ENCODE data around the gene USH1C. TPM values are rescaled to one million over a fixed set of nuclear protein-coding genes. Genes with fewer than 3 reads are reported as not detected.

The USH1C gene
- total RNA-seq (2021) = 1.0 and 1.5 TPM in 2 replicates
- long read RNA-seq, partial matches to known transcripts = 1 of 7 reads
- long read RNA-seq, other reads (novel, unspliced or antisense) = 4 of 7 reads

- no peaks in the 10 kb centered on the region for H3K27me3 ChIP-seq (ENCODE audit: insufficient read depth, low read length)
- H2BK5ac ChIP-seq (ENCODE audit: insufficient read length, low read length) = no peak within 1 kb of the TSS
- no peak within 1 kb of the TSS for H4K8ac ChIP-seq (replicated peaks; ENCODE audit: insufficient read length, low read depth, low read length)
- no peaks in the 10 kb centered on the region; the same call in 1 of the 2 replicates for H3K4me1 ChIP-seq (ENCODE audit: insufficient read depth, low read length)
- no peak within 1 kb of the TSS for H2BK20ac ChIP-seq (ENCODE audit: low read depth, low read length, poor library complexity, severe bottlenecking)
- TF ChIP-seq CTCF (conservative IDR thresholded peaks at IDR 0.05) = no peak
- Mint-ChIP-seq H3K27ac (no peak within 1 kb of the TSS), H3K36me3 (ENCODE audit: insufficient read depth in 1 of 3, low read depth in 3 of 3) (no peaks in the 10 kb centered on the region; a peak in 1 of 7 replicates), H3K27me3 (ENCODE audit: low read depth) (peaks cover 45% of the 10 kb centered on the region), H3K4me1 (peaks cover 42 to 52% of the 10 kb centered on the region in 2 experiments), H3K4me3 (peak within 1 kb of the TSS; percentile 63 to 83), H3K9me3 (no peaks in the 10 kb centered on the region; a peak in 1 of 5 replicates)
- H2AK5ac ChIP-seq (ENCODE audit: insufficient read length, low read length) = no peak within 1 kb of the TSS
- H3T11ph ChIP-seq (ENCODE audit: low read length) = no peak within 1 kb of the TSS
- H3K14ac ChIP-seq (ENCODE audit: insufficient read depth, low read length) = no peak within 1 kb of the TSS
- H4K91ac ChIP-seq (ENCODE audit: insufficient read length, low read depth, low read length) = no peak within 1 kb of the TSS
- no peak within 1 kb of the TSS for H3K18ac ChIP-seq (ENCODE audit: insufficient read length, low read depth, low read length)
- peak; percentile 85 for DNase-seq
- no peak within 1 kb of the TSS for H3K27ac ChIP-seq (ENCODE audit: insufficient read length, low read depth, low read length)
- H3K9me3 ChIP-seq (ENCODE audit: control insufficient read depth, low read depth, low read length) = no peaks in the 10 kb centered on the region
- H3K79me2 ChIP-seq (ENCODE audit: insufficient read depth, low read length) = no peaks in the 10 kb centered on the region
- no peak within 1 kb of the TSS for H2BK15ac ChIP-seq (ENCODE audit: low read depth, low read length)
- no peak within 1 kb of the TSS for H2BK12ac ChIP-seq (ENCODE audit: insufficient read length, low read depth, low read length)
- H3K23me2 ChIP-seq (ENCODE audit: insufficient read length, low read depth, low read length, poor library complexity, severe bottlenecking) = peaks cover 5% of the 10 kb centered on the region
- no peak within 1 kb of the TSS for H3K56ac ChIP-seq (ENCODE audit: insufficient read length, low read depth, low read length)
- H3K79me1 ChIP-seq (ENCODE audit: insufficient read depth, low read depth, low read length, poor library complexity, severe bottlenecking) = no peaks in the 10 kb centered on the region
- no peak within 1 kb of the TSS for H2BK120ac ChIP-seq (ENCODE audit: low read depth, low read length, poor library complexity, severe bottlenecking)
- no CpG with 5 or more reads among the region's 32 CpGs for WGBS (ENCODE audit: extremely low coverage, insufficient read length, low lambda C conversion rate)
- no peaks in the 10 kb centered on the region for H4K20me1 ChIP-seq (ENCODE audit: control insufficient read depth, insufficient read depth, insufficient read length)
- peak within 1 kb of the TSS; percentile 31 for H3K4me2 ChIP-seq (ENCODE audit: insufficient read depth, insufficient read length, low read length)
- no peak within 1 kb of the TSS for H3K9ac ChIP-seq (ENCODE audit: extremely low read depth, insufficient read length, low read length)
- no peak within 1 kb of the TSS for H3K4ac ChIP-seq (ENCODE audit: low read depth, low read length)
- H2AFZ ChIP-seq (ENCODE audit: low read length) = no peak within 1 kb of the TSS
- H3K23ac ChIP-seq (ENCODE audit: insufficient read length, low read depth, low read length) = no peak within 1 kb of the TSS
- H4K5ac ChIP-seq (ENCODE audit: insufficient read length, low read depth, low read length) = no peak within 1 kb of the TSS
Observed at GRCh38 chr11:17544181-17544622, at the start of gene USH1C. USH1C (minus strand) TSS chr11:17544416; CDS start chr11:17544307, 109 bp downstream.
